Left kidney (tissue), 8 donors: ENCODE results near the gene BIK. TPM values are rescaled to one million over a fixed set of nuclear protein-coding genes. Genes with fewer than 3 reads are reported as not detected.

Experiments used
- DNase-seq: peaks from one replicate; pipeline ENCODE4 v3.0.0-alpha.2; 2013
- long read RNA-seq, 8 donors: transcript quantifications; one replicate each; lab custom pipeline, GENCODE V29; 2026
- polyA plus RNA-seq: library from polyadenylated mRNA; unstranded; fragments of 120-200 nt; gene quantifications from one replicate; pipeline ENCODE4 v1.2.1, GENCODE V29; 2013; ENCODE audit not compliant: insufficient read length

The BIK gene, protein sequence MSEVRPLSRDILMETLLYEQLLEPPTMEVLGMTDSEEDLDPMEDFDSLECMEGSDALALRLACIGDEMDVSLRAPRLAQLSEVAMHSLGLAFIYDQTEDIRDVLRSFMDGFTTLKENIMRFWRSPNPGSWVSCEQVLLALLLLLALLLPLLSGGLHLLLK
- 0.78 TPM for polyA plus RNA-seq
- long read RNA-seq, donor 1, partial matches to known transcripts: 0 of 1 reads
- long read RNA-seq, donor 1, other reads (novel, unspliced or antisense): 0 of 1 reads
- long read RNA-seq, donor 2, partial matches to known transcripts: 0 of 1 reads
- long read RNA-seq, donor 2, other reads (novel, unspliced or antisense): 0 of 1 reads
- long read RNA-seq, donor 3, partial matches to known transcripts: 0 of 1 reads
- long read RNA-seq, donor 3, other reads (novel, unspliced or antisense): 0 of 1 reads
- long read RNA-seq, donor 4: 0 reads
- long read RNA-seq, donor 5, partial matches to known transcripts: 0 of 2 reads
- long read RNA-seq, donor 5, other reads (novel, unspliced or antisense): 0 of 2 reads
- long read RNA-seq, donor 6: 0 reads
- long read RNA-seq, donor 7, partial matches to known transcripts: 0 of 2 reads
- long read RNA-seq, donor 7, other reads (novel, unspliced or antisense): 0 of 2 reads
- long read RNA-seq, donor 8: 0 reads

GRCh38 chr22:43110444-43110926 lies at the start of gene BIK:
Gene BIK (plus strand): TSS chr22:43110750. CDS start chr22:43124023, 13,273 bp downstream.
- peak; percentile 36 for DNase-seq

GRCh38 chr22:43066134-43066533 lies 44.4 kb upstream of the BIK start:
- DNase-seq: no peak

- no peak for DNase-seq
These were observed 43.6 kb upstream of the BIK start for GRCh38 chr22:43066844-43067385.

DNA sequence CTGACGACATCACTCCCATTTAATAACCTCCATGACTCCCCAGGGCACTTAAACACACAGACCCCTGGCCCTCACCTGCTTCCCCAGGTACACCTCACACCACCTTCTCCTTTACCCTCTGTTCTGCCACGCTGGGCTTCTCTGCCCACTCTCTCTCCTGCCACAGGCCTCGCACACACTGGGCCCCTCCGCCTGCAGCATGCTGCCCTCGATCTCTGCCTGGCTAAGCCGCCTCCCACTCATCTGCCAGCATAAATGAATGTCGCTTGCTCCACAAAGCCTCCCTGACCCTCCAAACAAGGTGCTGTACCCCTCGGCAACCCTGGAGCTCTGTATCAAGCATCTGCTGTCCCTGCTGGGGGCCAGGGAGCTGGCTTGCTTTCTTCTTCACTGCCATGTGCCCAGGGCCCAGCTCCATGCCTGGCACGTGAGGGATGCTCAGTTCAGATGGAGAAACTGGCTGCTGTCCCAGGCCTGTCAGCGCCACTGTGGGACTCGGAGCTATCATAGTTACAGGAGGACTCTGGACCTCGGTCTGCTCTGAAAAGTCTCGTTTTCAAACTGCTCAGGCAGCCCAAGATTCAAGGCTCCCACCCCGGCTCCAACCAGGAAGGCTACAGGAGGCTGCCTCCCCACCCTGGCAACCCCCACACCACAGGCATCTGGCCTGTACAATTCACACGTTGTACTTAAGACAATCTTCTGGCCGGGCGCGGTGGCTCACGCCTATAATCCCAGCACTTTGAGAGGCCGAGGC lies 33.3 kb upstream of the BIK start:
- no peak for DNase-seq

DNA sequence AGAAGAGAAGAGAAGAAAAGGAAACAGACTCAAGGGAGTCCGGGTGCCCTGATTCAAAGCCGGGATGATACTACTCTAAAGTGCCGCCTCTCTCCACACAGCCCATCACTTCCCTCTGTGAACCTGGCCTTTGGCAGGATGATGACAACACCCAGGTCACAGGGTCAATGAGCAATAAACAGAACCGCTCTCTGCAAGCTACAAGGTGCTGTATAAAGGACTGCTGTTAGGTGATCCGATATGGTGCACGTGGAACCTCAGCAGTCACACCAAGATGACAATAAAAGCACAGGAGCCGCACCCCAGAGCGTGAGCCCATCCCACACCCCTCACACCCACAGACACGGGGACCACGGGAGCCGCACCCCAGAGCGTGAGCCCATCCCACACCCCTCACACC lies 32.0 kb upstream of the BIK start:
- no peak for DNase-seq

- no peak for DNase-seq
These were observed 30.8 kb upstream of the BIK start for GRCh38 chr22:43079742-43080141.

GRCh38 chr22:43080616-43081015 lies 29.9 kb upstream of the BIK start:
- no peak for DNase-seq

- DNase-seq: no peak
These were observed 28.6 kb upstream of the BIK start for GRCh38 chr22:43081968-43082367.

GRCh38 chr22:43085658-43086606 lies 24.6 kb upstream of the BIK start:
- no peak for DNase-seq

DNA sequence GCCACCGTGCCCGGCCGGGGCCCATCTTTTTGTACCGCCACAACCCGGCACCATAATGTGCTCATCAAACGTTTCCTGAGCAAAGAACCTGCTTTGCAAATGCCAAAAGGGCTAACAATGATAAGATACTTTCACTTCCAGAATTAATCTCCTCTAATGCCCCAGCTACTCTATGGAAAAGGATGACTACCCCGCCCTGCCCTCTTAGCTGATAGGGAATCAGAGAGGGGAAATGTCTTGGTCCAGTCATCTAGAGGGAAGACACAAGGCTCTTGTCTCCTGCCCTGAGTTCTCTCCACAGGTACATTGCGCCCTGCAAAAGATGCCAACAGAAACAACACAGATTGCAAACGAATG lies 21.9 kb upstream of the BIK start:
- DNase-seq: no peak

- peak; percentile 82 for DNase-seq
These were observed 21.4 kb upstream of the BIK start, which contains the start of gene TTLL1 for GRCh38 chr22:43088984-43089717. Gene TTLL1 (minus strand): TSS chr22:43089391. CDS start chr22:43075586, 13,805 bp downstream.

GRCh38 chr22:43090130-43090789 lies 20.3 kb upstream of the BIK start:
- DNase-seq: peak; percentile 73

GRCh38 chr22:43092085-43092484 lies 18.5 kb upstream of the BIK start:
- no peak for DNase-seq

DNA sequence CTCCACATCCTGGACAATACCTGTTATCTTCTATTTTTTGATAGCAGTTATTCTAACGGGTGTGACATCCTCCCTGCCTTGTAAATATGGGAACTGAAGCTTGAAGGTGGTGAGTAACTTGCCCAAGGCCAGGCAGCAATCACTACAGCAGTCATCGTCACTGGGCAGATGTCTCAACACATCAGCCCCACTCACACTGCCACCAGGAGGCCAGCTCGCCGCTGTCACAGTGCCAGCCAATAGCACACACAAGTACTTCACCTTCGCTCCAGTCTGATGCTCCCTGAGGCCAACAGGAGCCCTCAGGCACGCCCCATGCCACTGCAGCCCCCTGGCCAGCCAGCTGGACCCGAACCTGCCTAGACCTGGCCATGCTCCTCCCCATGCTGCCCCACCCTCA lies 16.5 kb upstream of the BIK start:
- no peak for DNase-seq

- DNase-seq: no peak
These were observed 16.0 kb upstream of the BIK start for GRCh38 chr22:43094551-43094950.

GRCh38 chr22:43096420-43096819 lies 14.1 kb upstream of the BIK start:
- DNase-seq: no peak

GRCh38 chr22:43098356-43098755 lies 12.2 kb upstream of the BIK start:
- no peak for DNase-seq

DNA sequence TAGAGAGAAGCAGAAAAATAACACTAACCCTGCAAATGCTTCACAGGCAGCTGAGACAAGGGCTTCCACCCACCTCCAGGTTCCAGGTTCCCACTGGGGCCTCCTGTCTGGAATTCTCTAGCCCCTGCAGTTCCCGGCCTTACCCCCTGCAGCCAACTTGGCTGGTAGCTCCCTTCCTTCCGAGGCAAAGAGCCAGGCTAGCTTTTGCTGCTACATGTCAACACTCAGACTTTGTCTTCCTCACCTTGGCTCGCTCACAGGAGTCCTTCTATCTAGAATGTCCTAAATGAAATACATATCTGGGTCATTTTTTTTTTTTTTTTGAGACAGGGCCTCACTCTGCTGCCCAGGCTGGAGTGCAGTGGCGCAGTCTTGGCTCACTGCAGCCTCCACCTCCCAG lies 11.5 kb upstream of the BIK start:
- DNase-seq: no peak

GRCh38 chr22:43100225-43100624 lies 10.3 kb upstream of the BIK start:
- DNase-seq: no peak

DNA sequence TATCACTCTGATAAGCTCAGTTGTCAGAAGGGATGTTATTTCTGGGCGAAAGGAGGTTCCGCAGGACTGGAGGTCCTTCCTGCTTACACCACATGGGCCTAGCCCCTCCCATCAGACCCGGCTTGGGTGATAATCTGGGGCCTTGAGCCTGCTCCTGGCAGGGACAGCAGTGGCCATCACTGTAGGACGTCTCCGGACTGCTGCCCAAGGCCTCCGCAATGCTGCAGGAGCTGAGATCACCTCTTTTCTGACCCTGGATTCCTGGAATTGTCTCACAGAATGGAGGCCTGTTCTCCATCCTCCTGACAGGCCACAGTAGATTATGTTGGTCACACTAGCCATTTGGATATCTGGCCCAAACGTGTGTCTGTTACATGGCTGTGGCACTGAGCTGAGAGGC lies 9.2 kb upstream of the BIK start:
- no peak for DNase-seq
